IPS-18c (cell line): Measurements from ENCODE around the gene RNF208.

ENCODE experiments used
- H3K4me3 ChIP-seq: 2 replicates; pipeline ENCODE4 v1.7.0; 2013; ENCODE audit warnings: low read depth, mild to moderate bottlenecking, low read length, moderate library complexity; ENCODE audit not compliant: insufficient read depth
- H3K9me3 ChIP-seq: one replicate; pipeline ENCODE4 v1.6.1; 2013; ENCODE audit warnings: mild to moderate bottlenecking, low read length, moderate library complexity; ENCODE audit not compliant: control insufficient read depth, insufficient read depth

Gene RNF208

DNA sequence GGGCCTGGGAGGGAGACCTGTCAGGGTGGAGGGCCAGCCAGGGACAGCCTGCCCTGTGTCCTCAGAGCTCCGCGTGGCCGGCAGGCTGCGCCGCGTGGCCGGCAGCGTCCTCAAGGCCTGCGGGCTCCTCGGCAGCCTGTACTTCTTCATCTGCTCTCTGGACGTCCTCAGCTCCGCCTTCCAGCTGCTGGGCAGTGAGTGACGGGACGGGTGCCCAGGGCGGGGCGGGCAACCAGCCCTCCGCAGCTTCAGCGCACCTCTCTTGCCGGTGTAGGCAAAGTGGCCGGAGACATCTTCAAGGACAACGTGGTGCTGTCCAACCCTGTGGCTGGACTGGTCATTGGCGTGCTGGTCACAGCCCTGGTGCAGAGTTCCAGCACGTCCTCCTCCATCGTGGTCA is 10.5 kb upstream of the RNF208 start:
- H3K9me3 ChIP-seq = no peaks in the 10 kb centered on the region
- no peak overlapping the region for H3K4me3 ChIP-seq

DNA sequence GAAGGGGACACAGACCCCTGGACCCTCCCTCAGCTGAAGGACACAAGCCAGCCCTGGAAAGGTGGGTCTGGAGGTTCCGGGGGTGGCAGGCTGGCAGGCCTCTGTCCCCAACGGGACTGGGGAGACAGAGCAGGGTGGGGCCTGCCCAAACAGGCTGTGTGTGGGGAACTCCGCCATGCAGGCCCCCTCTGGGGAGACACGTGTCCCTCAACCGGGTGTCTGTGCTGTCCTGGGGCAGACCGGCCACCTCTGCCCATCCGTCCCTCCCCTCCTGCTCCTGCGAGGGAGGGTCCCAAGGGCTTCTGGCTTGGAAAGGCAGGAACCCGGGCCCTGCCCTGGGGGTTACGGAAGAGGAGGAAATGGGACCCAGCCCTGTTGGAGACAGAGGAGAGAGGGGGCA is 10.1 kb upstream of the RNF208 start:
- no peaks in the 10 kb centered on the region for H3K9me3 ChIP-seq
- H3K4me3 ChIP-seq = no peak overlapping the region

DNA sequence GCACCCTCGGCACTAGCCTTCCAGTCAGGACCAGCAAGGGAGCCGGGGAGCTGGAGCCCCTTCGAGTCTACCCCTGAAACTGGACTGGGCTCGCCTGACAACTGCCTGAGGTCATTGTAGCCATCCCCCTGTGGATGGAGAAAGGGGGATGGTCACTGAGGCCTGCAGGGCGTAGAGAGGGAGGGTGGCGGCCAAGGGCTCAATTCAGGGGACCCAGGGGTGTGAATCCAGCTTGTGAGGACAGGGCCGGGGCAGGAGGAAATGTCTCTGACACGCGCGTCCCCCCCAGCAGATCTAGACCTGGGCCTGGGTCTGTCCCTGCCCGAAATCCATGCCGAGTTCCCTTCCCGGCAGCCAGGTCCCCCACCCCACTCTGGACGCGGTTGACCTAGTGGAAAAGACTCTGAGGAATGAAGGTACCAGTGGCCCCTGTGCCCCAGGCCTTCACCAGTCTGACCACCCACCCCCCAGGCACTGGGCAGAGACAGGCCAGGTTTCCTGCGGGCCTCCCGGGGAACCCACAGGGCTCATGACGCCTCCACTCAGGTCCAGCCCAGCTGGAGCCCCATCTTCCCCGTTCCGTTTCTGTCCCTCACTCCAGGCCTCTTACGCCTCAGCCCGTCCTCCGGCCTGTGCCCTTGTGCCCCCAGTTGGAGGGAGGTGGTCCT is 9.5 kb upstream of the RNF208 start:
- Histone ChIP-seq H3K9me3 (no peaks in the 10 kb centered on the region), H3K4me3 (no peak overlapping the region)

DNA sequence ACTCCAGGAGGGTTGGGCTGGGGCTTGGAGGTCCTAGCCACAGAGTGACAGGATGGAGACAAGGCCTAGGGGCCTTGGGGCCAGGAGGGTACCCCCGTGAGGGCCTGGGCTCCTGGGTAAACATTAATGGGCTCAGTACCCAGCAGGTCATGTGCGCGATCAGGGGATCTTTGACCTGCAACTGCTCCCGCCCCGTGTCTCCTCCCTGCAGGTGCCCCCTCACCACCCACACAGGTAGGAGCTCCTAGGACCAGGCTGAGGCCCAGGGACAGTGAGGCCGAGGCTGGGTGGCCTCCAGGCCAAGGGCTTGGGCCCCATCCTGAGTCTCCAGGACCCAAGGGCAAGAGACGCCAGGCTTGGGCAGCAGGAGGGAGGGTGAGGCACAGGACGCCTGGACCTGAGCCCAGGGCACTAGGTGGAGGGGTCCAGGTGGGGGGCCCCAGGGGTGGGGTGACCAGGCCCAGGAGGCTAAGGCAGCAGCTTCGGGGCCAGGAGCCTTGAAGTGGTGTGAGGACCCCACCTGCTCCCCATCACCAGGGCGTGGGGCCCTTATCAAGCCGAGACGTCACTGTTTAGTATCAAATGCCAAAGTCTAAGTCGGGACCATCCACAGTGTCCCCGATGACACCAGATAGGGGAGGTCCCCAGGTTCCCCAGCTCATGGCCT is 8.8 kb upstream of the RNF208 start, which contains the start of gene SLC34A3:
Gene SLC34A3 (plus strand): TSS at position 197 of the 667 bp plus-strand sequence. CDS start 802 bp downstream, outside the sequence.
- no peak within 1 kb of the TSS for H3K4me3 ChIP-seq
- H3K9me3 ChIP-seq = no peaks in the 10 kb centered on the region

GRCh38 chr9:137229903-137230704 is 8.1 kb upstream of the RNF208 start:
- Histone ChIP-seq H3K4me3 (no peak overlapping the region), H3K9me3 (no peaks in the 10 kb centered on the region)

- no peaks in the 10 kb centered on the region for H3K9me3 ChIP-seq
- H3K4me3 ChIP-seq = no peak overlapping the region
Measured at GRCh38 chr9:137228968-137229896, 7.2 kb upstream of the RNF208 start.

DNA sequence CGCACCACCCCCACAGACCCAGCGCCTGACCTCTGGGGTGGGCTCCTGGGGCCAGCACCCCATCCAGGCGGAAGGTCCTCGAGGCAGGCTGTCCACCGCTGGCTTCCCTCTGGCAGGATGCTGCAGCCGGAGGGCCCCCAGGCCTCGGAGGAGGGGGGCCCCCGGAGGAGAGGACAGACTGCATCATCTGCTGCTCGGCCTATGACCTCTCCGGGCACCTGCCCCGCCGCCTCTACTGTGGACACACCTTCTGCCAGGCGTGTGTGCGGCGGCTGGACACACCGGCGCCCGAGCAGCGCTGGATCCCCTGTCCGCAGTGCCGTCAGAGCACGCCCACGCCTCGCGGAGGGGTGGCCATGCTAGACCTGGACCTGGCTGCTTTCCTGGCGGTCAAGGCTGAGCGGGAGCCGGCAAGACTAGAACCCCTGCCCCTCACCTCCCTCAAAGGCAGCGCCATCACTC is 6.5 kb upstream of the RNF208 start:
- H3K9me3 ChIP-seq = no peaks in the 10 kb centered on the region
- no peak overlapping the region for H3K4me3 ChIP-seq

GRCh38 chr9:137227853-137228505 is 5.9 kb upstream of the RNF208 start:
- no peaks in the 10 kb centered on the region for H3K9me3 ChIP-seq
- H3K4me3 ChIP-seq = no peak overlapping the region

- Histone ChIP-seq H3K4me3 (no peak within 1 kb of the TSS), H3K9me3 (no peaks in the 10 kb centered on the region)
Measured at GRCh38 chr9:137227054-137227852, 5.2 kb upstream of the RNF208 start, which contains the start of gene RNF224. RNF224 (plus strand) TSS chr9:137227502; CDS start chr9:137228336, 834 bp downstream.

DNA sequence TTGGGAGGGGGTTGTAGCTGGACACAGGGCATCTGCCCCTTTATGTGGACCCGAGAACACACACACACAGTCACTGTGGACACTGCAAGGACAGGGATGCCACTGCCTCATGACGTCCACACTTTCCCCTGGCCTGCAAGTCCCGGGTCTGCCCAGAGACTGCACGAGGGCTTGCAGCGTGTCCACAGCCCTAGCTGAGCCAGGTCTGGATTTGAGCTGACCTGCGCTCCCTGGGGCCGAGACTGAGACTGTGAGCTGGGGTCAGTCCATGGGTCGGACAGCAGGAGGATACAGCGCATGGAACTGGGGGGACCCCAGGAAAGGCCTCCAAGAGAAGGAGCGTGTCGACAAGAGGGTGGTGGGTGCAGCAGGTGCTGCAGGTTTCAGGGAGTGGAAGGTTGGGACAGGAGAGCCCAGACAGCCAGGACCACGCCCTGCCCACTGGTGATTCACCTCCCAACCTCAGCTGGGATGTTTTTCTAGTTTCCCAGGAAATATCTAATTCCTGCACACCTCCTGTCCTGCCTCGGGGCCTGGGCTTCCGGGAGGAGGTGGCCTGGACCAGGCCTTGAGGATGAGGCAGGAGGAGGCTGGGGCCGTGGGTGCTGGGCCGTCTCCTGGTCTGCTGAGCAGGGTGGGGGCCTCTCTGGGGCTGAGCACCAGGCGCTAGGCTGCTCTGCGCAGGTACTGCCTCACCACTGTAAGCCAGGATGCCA is 4.5 kb upstream of the RNF208 start:
- no peak overlapping the region for H3K4me3 ChIP-seq
- peaks cover 1% of the 10 kb centered on the region for H3K9me3 ChIP-seq

DNA sequence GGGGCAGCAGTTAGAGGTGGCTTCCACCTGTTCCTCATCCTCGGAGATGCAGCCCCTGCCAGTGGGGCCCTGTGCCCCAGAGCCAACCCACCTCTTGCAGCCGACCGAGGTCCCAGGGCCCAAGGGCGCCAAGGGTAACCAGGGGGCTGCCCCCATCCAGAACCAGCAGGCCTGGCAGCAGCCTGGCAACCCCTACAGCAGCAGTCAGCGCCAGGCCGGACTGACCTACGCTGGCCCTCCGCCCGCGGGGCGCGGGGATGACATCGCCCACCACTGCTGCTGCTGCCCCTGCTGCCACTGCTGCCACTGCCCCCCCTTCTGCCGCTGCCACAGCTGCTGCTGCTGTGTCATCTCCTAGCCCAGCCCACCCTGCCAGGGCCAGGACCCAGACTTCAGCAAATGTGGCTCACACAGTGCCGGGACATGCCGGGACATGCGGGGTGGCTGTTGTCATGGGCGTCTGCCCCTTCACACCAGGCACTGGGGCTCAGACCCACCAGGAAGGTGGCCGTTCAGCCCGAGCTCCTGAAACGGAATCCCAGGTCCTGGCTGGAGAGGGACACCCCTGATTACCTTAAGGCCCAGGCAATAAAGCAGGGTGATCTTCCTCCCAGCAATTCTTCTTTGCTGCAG is 3.8 kb upstream of the RNF208 start:
- peaks cover 2% of the 10 kb centered on the region for H3K9me3 ChIP-seq
- H3K4me3 ChIP-seq = no peak overlapping the region

- Histone ChIP-seq H3K9me3 (peaks cover 2% of the 10 kb centered on the region), H3K4me3 (peak within 1 kb of the TSS; percentile 80)
Measured at GRCh38 chr9:137224830-137225694, 3.0 kb upstream of the RNF208 start, which contains the start of gene CYSRT1. CYSRT1 (plus strand) TSS chr9:137225174; CDS start chr9:137225622, 448 bp downstream.

GRCh38 chr9:137223078-137223970 is 1.3 kb upstream of the RNF208 start:
- Histone ChIP-seq H3K9me3 (peaks cover 2% of the 10 kb centered on the region), H3K4me3 (peak overlapping the region; percentile 80)
